ENCODE measurements around the gene H2BK1. TPM values are rescaled to one million over a fixed set of nuclear protein-coding genes. Genes with fewer than 3 reads are reported as not detected.

The H2BK1 gene
- total RNA-seq, 1 experiment from 2014 or later: not detected

GRCh38 chr7:151229249-151229648, 19.0 kb upstream of the H2BK1 start:
- no peak overlapping the region for H3K27ac ChIP-seq
- POLR2A ChIA-PET (ENCODE audit: unreplicated experiment): no interaction called here
- CTCF ChIA-PET: no interaction called here
- TF ChIP-seq CTCF (conservative IDR thresholded peaks at IDR 0.05) (no peak), EZH2 (IDR thresholded peaks at IDR 0.05; ENCODE audit: low read depth) (no peak)
- no peak overlapping the region for H3K4me3 ChIP-seq
- H3K4me2 ChIP-seq: no peak overlapping the region
- peaks cover 14% of the 10 kb centered on the region; the same call in 1 of the 2 replicates for H3F3A ChIP-seq (ENCODE audit: insufficient read depth, low read depth)
- BruUV-seq (replicated peaks): no TSS peak
- no peaks in the 10 kb centered on the region for H3K27me3 ChIP-seq (ENCODE audit: insufficient read depth, low read depth)
- peaks cover 15% of the 10 kb centered on the region for H3K36me3 ChIP-seq (ENCODE audit: low read depth)
- DNase-seq: no peak
- H3K79me2 ChIP-seq (ENCODE audit: low read depth): peaks cover 41% of the 10 kb centered on the region
- no peak overlapping the region for H2AFZ ChIP-seq
- H4K20me1 ChIP-seq (ENCODE audit: insufficient read depth): peaks cover 7% of the 10 kb centered on the region
- peaks cover 40% of the 10 kb centered on the region for H3K4me1 ChIP-seq (replicated peaks; ENCODE audit: insufficient read depth)
- H3K9me2 ChIP-seq (ENCODE audit: insufficient read depth): no peaks in the 10 kb centered on the region
- no peaks in the 10 kb centered on the region for H3K9me3 ChIP-seq (ENCODE audit: insufficient read depth, low read depth)
- intact Hi-C loops (cut with micrococcal nuclease; ENCODE audit: unreplicated experiment): loop anchor here (5.0 kb wide), 1 partner anchor 117 kb away; no protein-coding TSS in a partner anchor

- Histone ChIP-seq H3K4me2 (peak overlapping the region; percentile 89), H3K4me1 (replicated peaks; ENCODE audit: insufficient read depth) (peaks cover 30% of the 10 kb centered on the region), H3K79me2 (ENCODE audit: low read depth) (peaks cover 31% of the 10 kb centered on the region), H3K36me3 (ENCODE audit: low read depth) (peaks cover 25% of the 10 kb centered on the region), H3K27me3 (ENCODE audit: insufficient read depth, low read depth) (no peaks in the 10 kb centered on the region), H3K9me3 (ENCODE audit: insufficient read depth, low read depth) (no peaks in the 10 kb centered on the region), H3F3A (ENCODE audit: insufficient read depth, low read depth) (peaks cover 14% of the 10 kb centered on the region; the same call in 1 of the 2 replicates), H3K4me3 (peak overlapping the region; percentile 70), H4K20me1 (ENCODE audit: insufficient read depth) (no peaks in the 10 kb centered on the region; the same call in 1 of the 2 replicates), H3K9me2 (ENCODE audit: insufficient read depth) (no peaks in the 10 kb centered on the region), H2AFZ (peak overlapping the region; percentile 87), H3K27ac (peak overlapping the region; percentile 66)
- TF ChIP-seq CTCF (conservative IDR thresholded peaks at IDR 0.05) (no peak), EZH2 (IDR thresholded peaks at IDR 0.05; ENCODE audit: low read depth) (no peak)
- peak in 1 of 2 experiments; percentile 48 for DNase-seq
- POLR2A ChIA-PET (ENCODE audit: unreplicated experiment): interaction anchor here (0.5 kb wide), 1 partner anchor 290 kb away, joined by 4 read pairs; no protein-coding TSS in a partner anchor
- intact Hi-C loops (cut with micrococcal nuclease; ENCODE audit: unreplicated experiment): loop anchor here (5.0 kb wide), 1 partner anchor 116 kb away; no protein-coding TSS in a partner anchor
- BruUV-seq (replicated peaks): no TSS peak
- CTCF ChIA-PET: interaction anchor here (1.1 to 2.5 kb wide), 2 partner anchors 16 to 104 kb away, joined by 3 to 23 read pairs; no protein-coding TSS in a partner anchor
Observed at GRCh38 chr7:151228024-151228866, 18.0 kb upstream of the H2BK1 start.

- no TSS peak for BruUV-seq (replicated peaks)
- Histone ChIP-seq H4K20me1 (ENCODE audit: insufficient read depth) (no peaks in the 10 kb centered on the region; the same call in 1 of the 2 replicates), H3K4me1 (replicated peaks; ENCODE audit: insufficient read depth) (peaks cover 30% of the 10 kb centered on the region), H3F3A (ENCODE audit: insufficient read depth, low read depth) (peaks cover 17% of the 10 kb centered on the region; the same call in 1 of the 2 replicates), H3K4me2 (peak within 1 kb of the TSS; percentile 94), H3K4me3 (peak within 1 kb of the TSS; percentile 70), H3K9me3 (ENCODE audit: insufficient read depth, low read depth) (no peaks in the 10 kb centered on the region), H3K36me3 (ENCODE audit: low read depth) (peaks cover 35% of the 10 kb centered on the region), H2AFZ (peak within 1 kb of the TSS; percentile 87), H3K9me2 (ENCODE audit: insufficient read depth) (no peaks in the 10 kb centered on the region), H3K27ac (peak within 1 kb of the TSS; percentile 66), H3K79me2 (ENCODE audit: low read depth) (peaks cover 23% of the 10 kb centered on the region), H3K27me3 (ENCODE audit: insufficient read depth, low read depth) (no peaks in the 10 kb centered on the region)
- TF ChIP-seq CTCF (conservative IDR thresholded peaks at IDR 0.05) (no peak), EZH2 (IDR thresholded peaks at IDR 0.05; ENCODE audit: low read depth) (no peak)
- intact Hi-C loops (cut with micrococcal nuclease; ENCODE audit: unreplicated experiment): loop anchor here (1.0 to 5.0 kb wide), 2 partner anchors 115 to 169 kb away; no protein-coding TSS in a partner anchor
- DNase-seq: peak; percentile 98 to 99
- ChIA-PET CTCF (interaction anchor here (0.6 to 2.5 kb wide), 6 partner anchors 17 to 144 kb away, joined by 3 to 23 read pairs (median 3); no protein-coding TSS in a partner anchor), POLR2A (ENCODE audit: unreplicated experiment) (interaction anchor here (0.6 to 1.4 kb wide), 7 partner anchors 14 to 1372 kb away, joined by 3 to 7 read pairs (median 6); no protein-coding TSS in a partner anchor)
Observed at GRCh38 chr7:151226875-151227782, 16.8 kb upstream of the H2BK1 start, which contains the start of gene ABCF2. TSS of gene ABCF2 (minus strand) at chr7:151227205. CDS start at chr7:151226458, 747 bp downstream.
